Nephron (organoid): ENCODE data around the gene MST1R.

ENCODE experiments used
- H3K27ac Mint-ChIP-seq, 3 experiments: 2 replicates each; pipeline ENCODE4 v1.8.0; 2020; ENCODE audit warnings: mixed read lengths in 3 of 3, mild to moderate bottlenecking in 2 of 3, moderate library complexity in 1 of 3
- H3K27me3 Mint-ChIP-seq: 2 replicates; pipeline ENCODE4 v1.8.0; 2021; ENCODE audit warnings: low read depth, mild to moderate bottlenecking, moderate library complexity, mixed read lengths
- H3K36me3 Mint-ChIP-seq: 2 replicates; pipeline ENCODE4 v1.8.0; 2020; ENCODE audit warnings: low read depth, mixed read lengths
- H3K4me1 Mint-ChIP-seq: 2 replicates; pipeline ENCODE4 v1.8.0; 2020; ENCODE audit warnings: mixed read lengths
- H3K4me3 Mint-ChIP-seq, 3 experiments: 2 replicates each; pipeline ENCODE4 v1.8.0; 2020; ENCODE audit warnings: mild to moderate bottlenecking in 3 of 3, mixed read lengths in 3 of 3, moderate library complexity in 2 of 3
- H3K9me3 Mint-ChIP-seq: 2 replicates; pipeline ENCODE4 v1.8.0; 2020; ENCODE audit warnings: mixed read lengths
- TF ChIP-seq, protein P1 (sequence below), 3 experiments: fragments of 200-600 bp; sonication (generic); IDR thresholded peaks; one replicate each; pipeline ENCODE4 v1.5.0; 2021; ENCODE audit warnings: antibody characterized with exemption in 3 of 3; ENCODE audit not compliant: unreplicated experiment in 3 of 3

The MST1R gene

DNA sequence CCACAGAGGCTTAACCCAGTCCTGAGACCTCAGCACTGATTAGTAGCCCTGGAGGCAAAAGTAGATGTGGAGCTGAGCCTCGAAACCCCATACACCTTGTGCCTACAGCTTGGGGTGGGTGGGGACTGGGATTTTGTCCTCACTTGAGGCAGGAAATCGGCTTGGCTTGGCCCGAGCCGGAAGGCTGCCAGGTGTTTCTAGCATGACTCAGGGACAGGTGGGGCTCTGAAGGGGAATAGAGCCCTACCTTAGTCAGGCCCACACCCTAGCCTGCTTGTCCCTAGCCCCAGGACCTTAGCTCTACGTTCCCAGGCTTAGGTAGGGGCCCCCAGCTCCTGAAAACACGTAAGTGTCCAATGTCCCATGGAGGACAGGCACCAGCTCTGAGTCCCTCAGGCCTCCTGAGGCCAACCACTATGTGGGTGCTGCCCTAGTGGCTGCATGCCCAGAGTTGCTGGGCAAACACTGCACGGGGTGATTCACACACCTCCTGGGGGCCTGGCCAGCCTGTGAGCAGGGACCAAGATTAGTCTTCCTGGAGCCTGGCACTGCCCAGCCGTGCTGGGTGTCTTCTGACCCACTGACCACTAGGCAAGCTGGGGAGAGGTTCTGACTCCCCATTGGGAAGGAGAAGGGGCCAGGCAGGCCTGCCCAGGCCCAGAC, 3.1 kb downstream of the MST1R start:
- Mint-ChIP-seq H3K27me3 (no peaks in the 10 kb centered on the region), H3K27ac (no peak overlapping the region), H3K9me3 (no peaks in the 10 kb centered on the region), H3K4me3 (no peak overlapping the region), H3K4me1 (peaks cover 5% of the 10 kb centered on the region), H3K36me3 (no peaks in the 10 kb centered on the region)
- TF ChIP-seq, protein P1, sequence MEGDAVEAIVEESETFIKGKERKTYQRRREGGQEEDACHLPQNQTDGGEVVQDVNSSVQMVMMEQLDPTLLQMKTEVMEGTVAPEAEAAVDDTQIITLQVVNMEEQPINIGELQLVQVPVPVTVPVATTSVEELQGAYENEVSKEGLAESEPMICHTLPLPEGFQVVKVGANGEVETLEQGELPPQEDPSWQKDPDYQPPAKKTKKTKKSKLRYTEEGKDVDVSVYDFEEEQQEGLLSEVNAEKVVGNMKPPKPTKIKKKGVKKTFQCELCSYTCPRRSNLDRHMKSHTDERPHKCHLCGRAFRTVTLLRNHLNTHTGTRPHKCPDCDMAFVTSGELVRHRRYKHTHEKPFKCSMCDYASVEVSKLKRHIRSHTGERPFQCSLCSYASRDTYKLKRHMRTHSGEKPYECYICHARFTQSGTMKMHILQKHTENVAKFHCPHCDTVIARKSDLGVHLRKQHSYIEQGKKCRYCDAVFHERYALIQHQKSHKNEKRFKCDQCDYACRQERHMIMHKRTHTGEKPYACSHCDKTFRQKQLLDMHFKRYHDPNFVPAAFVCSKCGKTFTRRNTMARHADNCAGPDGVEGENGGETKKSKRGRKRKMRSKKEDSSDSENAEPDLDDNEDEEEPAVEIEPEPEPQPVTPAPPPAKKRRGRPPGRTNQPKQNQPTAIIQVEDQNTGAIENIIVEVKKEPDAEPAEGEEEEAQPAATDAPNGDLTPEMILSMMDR (IDR thresholded peaks at IDR 0.05; ENCODE audit: unreplicated experiment in 3 of 3): no peak

DNA sequence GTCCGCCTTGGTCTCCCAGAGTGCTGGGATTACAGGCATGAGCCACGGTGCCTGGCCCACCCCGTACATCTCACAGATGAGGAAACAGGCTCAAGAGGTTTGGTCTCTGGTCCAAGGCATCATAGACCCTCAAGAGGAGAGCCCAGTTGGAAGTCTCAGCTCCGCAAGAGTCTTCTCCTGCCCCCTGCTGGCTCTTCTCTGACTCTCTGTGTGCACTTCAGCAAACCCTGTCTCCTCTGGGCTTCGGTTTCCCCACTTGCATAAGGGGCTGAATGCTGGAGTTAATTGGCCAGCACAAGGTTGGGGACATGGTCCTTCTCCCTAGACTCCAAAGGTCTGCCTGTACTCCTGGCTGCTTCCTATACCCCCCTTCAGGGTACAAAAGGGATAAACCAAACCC, 3.9 kb downstream of the MST1R start:
- Mint-ChIP-seq H3K4me3 (no peak overlapping the region), H3K36me3 (no peaks in the 10 kb centered on the region), H3K4me1 (peaks cover 5% of the 10 kb centered on the region), H3K27me3 (no peaks in the 10 kb centered on the region), H3K27ac (no peak overlapping the region), H3K9me3 (no peaks in the 10 kb centered on the region)
- TF ChIP-seq, protein P1 (IDR thresholded peaks at IDR 0.05; ENCODE audit: unreplicated experiment in 3 of 3): peak in 1 of 3 experiments; percentile 13

DNA sequence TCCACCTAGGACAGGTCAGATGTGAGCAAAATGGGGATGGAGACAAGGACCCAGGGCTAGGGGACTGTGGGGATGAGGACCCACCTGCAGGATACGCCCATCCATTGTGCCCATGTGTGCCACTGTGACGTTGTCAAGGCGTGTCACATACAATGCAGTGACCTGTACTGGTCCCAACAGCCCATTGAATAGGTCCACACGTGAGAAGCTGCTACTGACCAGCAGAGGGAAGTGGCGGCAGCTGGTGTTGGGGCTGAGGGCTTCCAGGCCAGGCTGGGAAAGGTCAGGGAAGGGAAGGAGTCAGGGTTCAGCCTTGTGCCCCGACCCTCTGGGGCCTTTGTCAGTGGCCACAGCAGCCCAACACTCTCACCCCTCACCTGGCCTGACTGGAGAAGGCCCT, 4.7 kb downstream of the MST1R start:
- Mint-ChIP-seq H3K4me3 (no peak overlapping the region), H3K27ac (no peak overlapping the region)
- TF ChIP-seq, protein P1 (IDR thresholded peaks at IDR 0.05; ENCODE audit: unreplicated experiment in 3 of 3): no peak

DNA sequence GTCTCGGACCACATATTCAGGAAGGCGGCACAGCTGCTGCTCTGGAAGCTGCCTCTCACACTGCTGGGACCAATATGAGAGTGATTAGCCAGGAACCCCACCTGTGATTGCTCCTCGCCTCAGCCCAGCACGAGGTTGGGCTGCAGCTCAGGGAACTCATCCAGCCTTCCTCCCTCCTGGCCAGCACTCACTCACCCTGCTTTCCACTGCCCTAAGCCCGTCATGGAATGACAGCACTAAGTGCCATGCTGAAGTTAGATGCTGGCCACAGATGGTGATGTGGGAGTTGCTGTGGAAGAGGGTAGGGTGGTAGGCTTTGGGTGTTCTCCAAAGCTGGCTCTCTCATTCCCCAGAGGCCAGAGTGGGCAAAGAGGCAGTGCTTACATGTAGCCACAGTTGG, 7.3 kb downstream of the MST1R start:
- Mint-ChIP-seq H3K27me3 (no peaks in the 10 kb centered on the region), H3K4me1 (peaks cover 3% of the 10 kb centered on the region), H3K9me3 (no peaks in the 10 kb centered on the region), H3K4me3 (no peak overlapping the region), H3K36me3 (no peaks in the 10 kb centered on the region), H3K27ac (no peak overlapping the region)
- TF ChIP-seq, protein P1 (IDR thresholded peaks at IDR 0.05; ENCODE audit: unreplicated experiment in 3 of 3): no peak

More for the DNA sequence above, 4.7 kb downstream of the MST1R start:
- Mint-ChIP-seq H3K9me3 (no peaks in the 10 kb centered on the region), H3K36me3 (no peaks in the 10 kb centered on the region), H3K4me1 (peaks cover 5% of the 10 kb centered on the region), H3K27me3 (no peaks in the 10 kb centered on the region)

DNA sequence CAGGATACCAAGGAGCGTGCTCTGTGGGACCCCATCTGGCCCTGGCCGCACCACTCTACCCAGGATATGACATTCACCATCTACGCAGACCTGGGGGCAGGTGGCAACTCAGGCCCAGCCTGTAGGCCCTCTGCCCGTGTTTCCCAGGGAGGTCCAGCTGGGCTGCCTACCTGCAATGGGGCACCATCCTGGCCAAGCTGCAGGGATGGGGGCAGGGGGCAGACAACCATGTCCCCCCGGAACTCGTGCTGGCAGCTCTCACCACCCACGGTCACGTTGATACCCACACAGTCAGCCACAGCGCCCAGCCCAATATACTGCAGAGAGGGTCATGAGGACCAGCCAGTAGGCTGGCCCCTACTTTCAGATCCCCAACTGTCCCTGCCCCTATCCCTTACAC, 7.9 kb downstream of the MST1R start:
- Mint-ChIP-seq H3K27ac (no peak overlapping the region), H3K4me3 (no peak overlapping the region), H3K36me3 (no peaks in the 10 kb centered on the region), H3K9me3 (no peaks in the 10 kb centered on the region), H3K27me3 (no peaks in the 10 kb centered on the region), H3K4me1 (no peaks in the 10 kb centered on the region)
- TF ChIP-seq, protein P1 (IDR thresholded peaks at IDR 0.05; ENCODE audit: unreplicated experiment in 3 of 3): no peak

DNA sequence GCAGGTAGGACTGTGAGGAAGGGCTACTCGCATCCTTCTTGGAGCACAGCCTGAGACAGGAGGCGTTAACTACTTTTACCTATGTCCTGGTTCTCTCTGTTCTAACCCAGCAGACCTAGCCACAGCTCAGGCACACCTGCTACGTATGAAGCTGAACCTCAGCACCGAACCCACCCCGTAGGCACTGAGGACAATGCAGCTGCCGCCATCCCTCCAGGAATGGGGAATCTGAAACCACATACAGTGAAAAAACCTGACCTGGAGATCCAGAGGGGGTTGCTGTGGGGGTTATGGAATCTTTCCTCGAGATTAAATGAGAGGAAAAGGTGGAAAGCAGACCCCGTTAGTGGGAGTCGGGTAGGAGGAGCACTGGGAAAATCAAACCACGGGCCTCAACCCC, 14.4 kb downstream of the MST1R start:
- Mint-ChIP-seq H3K27me3 (no peaks in the 10 kb centered on the region), H3K9me3 (no peaks in the 10 kb centered on the region), H3K4me1 (peaks cover 5% of the 10 kb centered on the region), H3K36me3 (no peaks in the 10 kb centered on the region), H3K4me3 (no peak overlapping the region), H3K27ac (peak overlapping the region in 1 of 3 experiments; percentile 73)
- TF ChIP-seq, protein P1 (IDR thresholded peaks at IDR 0.05; ENCODE audit: unreplicated experiment in 3 of 3): no peak
